Measurements from ENCODE around the gene ARFGEF2.
"Not testable (repeated sequence)": the region's sequence is repeated elsewhere in the genome, so short reads cannot be mapped to it uniquely, and the experiment has no call there.

ARFGEF2 gene

GRCh38 chr20:48952656-48953055 is 31.1 kb downstream of the ARFGEF2 start:
- no peak for DNase-seq (ENCODE audit: low read depth)

DNA sequence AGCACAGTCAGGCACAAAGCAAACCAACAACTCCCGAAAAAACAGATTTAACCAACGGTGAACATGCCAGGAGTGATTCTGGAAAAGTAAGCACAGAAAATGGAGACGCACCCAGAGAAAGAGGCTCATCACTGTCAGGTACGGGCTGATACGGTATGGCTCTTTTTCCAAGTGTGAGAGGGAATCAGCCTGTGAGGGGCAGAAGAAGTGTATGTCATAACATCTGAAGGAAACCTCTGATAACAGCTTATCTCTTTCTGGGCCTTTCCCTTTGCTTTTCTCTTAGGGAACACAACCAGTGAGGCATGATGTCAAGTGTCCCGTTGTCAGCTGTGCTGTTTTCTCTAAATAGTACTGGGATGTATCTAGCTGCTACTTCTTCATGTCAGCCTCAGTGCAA is 32.1 kb downstream of the ARFGEF2 start:
- no peak for DNase-seq (ENCODE audit: low read depth)

- no peak for DNase-seq (ENCODE audit: low read depth)
Measured at GRCh38 chr20:48956052-48956451, 34.5 kb downstream of the ARFGEF2 start.

GRCh38 chr20:48957053-48957481 is 35.6 kb downstream of the ARFGEF2 start:
- DNase-seq (ENCODE audit: low read depth) = no peak

GRCh38 chr20:48957533-48957932 is 36.0 kb downstream of the ARFGEF2 start:
- no peak for DNase-seq (ENCODE audit: low read depth)

DNA sequence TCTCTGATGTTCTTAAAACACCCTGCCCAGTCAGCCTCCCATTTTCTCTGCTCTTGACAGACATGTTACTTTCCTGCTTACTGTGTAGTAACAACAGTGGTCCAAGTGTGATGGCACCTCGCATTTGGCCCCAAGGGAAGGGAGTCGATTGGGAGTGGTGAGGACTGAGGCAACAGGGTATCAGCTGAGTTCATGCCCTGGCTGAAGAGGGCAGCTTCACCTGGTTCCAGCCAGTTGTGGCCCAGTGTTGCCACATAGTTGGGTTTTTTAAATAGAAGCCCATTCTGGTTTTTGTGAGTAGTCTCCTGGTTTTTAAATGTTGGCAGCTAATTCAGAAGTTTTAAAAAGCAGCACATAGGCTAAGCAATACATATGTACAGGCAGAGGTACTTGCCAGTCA is 37.2 kb downstream of the ARFGEF2 start:
- DNase-seq (ENCODE audit: low read depth) = no peak

DNA sequence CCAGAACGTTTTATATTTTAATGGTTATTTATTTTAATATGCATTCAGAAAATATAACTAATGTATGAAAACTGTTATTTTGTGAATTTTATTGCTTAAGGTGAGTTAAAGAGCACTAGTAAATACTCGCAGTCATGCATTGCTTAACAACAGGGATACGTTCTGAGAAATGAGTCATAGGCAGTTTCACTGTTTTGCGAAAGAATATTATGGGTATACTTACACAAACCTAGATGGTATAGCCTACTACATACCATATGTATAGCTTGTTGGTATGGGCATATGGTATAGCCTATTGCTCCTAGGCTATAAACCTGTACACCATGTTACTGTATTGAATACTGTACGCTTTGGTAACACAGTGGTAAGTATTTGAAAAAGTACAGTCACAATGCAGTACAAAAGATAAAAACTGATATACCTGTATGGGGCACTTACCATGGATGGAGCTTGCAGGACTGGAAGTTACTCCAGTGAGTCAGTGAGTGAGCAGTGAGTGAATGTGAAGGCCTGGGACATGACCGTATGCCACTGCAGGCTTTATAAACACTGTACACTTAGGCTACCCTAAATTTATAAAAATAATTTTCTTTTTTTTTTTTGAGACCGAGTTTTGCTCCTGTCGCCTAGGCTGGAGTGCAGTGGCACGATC is 38.5 kb downstream of the ARFGEF2 start:
- DNase-seq (ENCODE audit: low read depth) = no peak

- no peak for DNase-seq (ENCODE audit: low read depth)
Measured at GRCh38 chr20:48962421-48962820, 40.9 kb downstream of the ARFGEF2 start.

GRCh38 chr20:48962976-48963771 is 41.7 kb downstream of the ARFGEF2 start:
- DNase-seq (ENCODE audit: low read depth) = no peak

- DNase-seq (ENCODE audit: low read depth) = no peak
Measured at GRCh38 chr20:48965189-48965910, 43.8 kb downstream of the ARFGEF2 start.

DNA sequence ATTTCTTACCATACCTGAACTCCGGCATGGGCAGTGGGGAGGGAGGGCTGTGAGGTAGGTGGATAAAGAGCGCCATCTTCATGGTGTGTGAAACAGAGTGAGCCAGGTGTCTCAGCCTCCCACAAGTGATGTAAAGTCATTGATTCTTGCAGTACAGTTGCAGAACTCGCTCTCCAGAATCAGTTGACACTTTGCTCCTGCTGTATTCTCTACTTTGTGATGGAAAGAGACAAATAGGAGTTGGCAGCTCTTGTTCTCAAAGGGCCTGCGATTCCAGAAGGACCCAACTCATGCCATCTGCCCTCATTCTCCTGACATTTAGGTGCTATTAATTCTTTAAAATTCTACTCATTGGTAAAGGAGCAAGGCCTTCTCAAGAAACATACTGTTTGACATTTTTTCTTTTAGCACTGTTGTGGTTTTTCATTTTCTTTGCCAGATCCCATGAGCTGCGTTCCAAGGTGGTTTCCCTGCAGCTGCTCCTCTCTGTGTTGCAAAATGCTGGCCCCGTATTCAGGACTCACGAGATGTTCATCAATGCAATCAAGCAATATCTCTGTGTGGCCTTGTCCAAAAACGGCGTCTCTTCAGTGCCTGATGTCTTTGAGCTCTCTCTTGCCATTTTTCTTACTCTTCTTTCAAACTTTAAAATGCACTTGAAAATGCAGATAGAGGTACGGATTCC is 49.3 kb downstream of the ARFGEF2 start:
- DNase-seq (ENCODE audit: low read depth) = no peak

GRCh38 chr20:48971956-48972355 is 50.4 kb downstream of the ARFGEF2 start:
- no peak for DNase-seq (ENCODE audit: low read depth)

GRCh38 chr20:48972816-48973215 is 51.3 kb downstream of the ARFGEF2 start:
- DNase-seq (ENCODE audit: low read depth) = no peak

DNA sequence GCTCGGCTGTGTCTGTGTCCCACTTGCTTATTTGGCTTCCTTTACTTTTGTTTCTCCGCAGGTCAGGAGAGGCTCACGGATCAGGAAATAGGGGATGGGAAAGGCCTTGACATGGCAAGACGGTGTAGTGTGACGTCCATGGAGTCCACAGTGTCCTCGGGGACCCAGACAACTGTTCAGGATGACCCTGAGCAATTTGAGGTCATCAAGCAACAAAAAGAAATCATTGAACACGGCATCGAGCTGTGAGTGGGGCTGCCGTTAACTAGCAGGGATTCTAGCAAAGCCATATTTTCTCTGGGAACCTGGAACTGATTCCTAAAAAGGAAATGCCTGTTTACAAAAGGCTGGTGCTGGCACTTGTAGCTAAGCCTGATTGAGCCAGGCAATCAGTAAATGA is 54.4 kb downstream of the ARFGEF2 start:
- DNase-seq (ENCODE audit: low read depth) = no peak

GRCh38 chr20:48979980-48980379 is 58.5 kb downstream of the ARFGEF2 start:
- DNase-seq (ENCODE audit: low read depth) = not testable (repeated sequence)

DNA sequence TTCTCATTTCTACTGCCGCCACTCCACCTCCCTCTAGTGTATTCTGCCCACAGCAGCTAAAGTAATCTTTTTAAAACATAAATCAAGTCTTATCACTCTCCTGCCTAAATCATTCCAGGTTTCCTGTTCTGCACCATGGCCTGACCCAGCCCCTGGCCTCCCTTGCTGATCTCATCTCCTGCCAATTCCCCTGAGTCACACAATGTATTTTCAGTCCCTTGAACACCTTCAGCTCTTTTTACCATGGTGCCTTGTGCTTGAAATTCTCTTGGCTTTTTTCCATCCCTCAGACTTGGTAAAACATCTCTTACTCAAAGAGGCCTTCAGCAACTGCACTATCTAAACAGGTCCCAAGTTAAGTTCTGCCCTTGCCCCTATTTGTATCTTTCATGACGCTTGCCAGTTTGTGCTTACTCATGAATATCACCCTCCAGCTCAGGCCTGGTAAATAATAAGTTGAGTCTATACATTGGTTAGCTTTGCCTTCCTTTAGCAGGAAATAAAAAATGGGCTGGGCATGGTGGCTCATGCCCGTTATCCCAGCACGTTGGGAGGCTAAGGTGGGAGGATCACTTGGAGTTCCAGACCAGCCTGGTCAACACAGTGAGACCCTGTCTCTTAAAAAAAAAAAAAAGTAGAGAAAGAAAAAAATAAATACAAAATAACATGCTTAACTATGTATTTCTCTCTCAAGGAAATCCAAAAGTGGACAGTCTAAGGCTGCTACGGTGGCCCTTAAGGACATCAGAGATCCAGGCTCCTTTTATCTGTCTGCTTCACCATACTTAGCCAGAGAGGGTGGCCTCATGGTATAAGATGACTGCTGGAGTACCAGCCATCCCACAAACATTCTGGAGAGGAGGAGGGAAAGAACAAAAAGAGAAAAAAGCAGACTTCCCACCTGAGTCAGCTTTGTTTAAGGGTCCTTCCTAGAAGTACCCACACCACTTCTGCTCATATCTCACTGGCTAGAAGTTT is 62.2 kb downstream of the ARFGEF2 start:
- no peak for DNase-seq (ENCODE audit: low read depth)

DNA sequence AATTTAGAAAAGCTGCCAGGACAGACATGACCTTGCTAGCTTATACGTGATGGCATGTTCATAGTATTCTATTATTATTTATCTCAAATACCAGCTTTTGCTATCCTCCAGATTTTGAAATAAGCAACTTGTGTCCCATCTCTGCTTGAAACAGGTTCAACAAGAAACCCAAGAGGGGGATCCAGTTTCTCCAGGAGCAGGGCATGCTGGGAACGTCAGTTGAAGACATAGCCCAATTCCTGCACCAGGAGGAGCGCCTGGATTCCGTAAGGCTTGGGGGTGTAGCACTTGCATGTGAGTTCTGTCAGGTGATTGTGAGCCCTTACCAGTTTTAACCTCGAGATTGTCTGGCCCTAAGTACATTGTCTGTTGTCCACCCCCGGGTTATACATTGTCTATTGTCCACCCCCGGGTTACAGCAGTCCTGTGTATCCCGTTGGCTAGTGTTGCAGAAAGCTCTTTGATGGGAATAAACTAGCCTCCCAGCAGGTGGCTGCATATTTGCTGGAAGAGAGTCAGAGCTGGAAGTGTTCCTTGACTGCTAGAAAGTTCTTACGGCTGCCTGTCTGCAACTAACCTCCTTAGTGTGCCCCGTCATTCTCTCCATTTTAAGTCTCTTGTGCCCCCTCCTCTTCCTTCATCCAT is 63.2 kb downstream of the ARFGEF2 start:
- no peak for DNase-seq (ENCODE audit: low read depth)

DNA sequence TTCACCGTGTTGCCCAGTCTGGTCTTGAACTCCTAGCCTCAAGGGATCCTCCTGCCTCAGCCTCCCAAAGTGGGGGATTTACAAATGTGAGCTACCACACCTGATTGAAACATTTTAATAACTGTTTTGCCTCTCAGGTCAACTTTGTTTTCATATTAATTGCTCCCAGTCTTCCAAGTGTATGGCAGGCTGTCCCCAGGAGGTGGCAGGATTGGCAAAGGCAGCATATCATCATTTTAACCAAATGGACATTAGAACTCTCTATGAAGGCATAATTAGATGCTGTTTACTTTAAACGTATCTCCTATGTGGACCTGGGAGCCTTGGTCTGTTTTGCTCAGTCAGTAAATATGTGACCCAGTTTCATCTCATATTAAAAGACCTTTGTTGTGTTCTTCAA is 65.4 kb downstream of the ARFGEF2 start:
- DNase-seq (ENCODE audit: low read depth) = no peak

DNA sequence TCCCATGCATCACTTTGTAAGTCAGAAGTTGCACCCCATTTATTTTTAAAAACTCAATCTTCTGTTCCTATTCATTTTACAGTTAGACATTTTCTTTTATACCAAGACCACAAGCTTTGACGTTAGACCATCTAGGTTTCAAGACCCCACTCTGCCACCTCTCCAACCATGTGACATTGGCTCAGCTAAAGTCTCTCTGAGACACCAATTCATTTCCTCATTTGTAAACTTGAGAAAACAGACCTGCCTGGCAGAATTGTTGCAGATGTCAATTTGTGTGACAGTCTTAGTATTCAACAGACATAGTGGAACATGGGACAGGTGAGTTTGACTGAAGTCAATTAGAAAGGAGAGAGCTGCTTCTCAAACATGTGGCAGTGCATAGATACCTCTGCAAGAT is 69.0 kb downstream of the ARFGEF2 start:
- no peak for DNase-seq (ENCODE audit: low read depth)

DNA sequence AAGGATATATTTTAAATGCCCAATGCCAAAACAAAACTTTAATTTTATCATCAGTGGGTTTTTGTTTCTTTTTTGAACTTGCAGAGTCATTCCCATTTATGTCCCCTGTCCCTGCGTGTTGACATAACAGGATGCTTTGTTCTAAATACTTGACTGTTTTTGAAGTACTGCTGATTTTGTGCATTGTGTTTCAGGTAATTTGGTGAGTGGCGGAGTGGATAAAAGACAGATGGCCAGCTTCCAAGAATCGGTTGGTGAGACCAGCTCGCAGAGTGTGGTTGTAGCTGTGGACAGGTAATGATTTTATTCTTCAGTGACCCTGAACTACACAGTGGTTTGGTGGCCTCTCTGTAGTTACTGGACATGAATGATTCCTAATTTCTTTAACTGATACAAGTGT is 74.1 kb downstream of the ARFGEF2 start:
- DNase-seq (ENCODE audit: low read depth) = no peak
